ENCODE measurements around the gene SCP2.

DNA sequence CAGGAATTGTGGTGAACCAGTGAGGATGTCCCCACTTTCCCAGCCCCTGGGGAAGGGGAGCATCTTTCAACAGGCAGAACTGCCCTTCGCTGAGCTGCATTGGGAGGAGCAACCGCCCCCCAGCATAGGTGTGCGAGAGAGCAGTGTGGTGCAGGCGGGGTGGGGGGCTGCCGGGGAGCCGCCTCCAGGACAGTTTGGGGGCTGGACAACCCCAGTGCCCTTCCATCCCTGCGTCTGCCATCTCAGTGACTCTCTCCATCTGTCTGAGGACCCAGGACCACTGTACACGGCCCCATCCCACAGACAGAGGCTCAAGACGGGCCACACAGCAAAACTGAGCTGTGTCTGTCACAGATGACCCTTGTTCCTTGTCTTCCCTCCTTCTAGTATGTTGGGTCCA, 149.1 kb downstream of the SCP2 start:
- no peak for TF ChIP-seq POLR2AphosphoS5 (IDR thresholded peaks at IDR 0.05)
- TF ChIP-seq, protein P1, sequence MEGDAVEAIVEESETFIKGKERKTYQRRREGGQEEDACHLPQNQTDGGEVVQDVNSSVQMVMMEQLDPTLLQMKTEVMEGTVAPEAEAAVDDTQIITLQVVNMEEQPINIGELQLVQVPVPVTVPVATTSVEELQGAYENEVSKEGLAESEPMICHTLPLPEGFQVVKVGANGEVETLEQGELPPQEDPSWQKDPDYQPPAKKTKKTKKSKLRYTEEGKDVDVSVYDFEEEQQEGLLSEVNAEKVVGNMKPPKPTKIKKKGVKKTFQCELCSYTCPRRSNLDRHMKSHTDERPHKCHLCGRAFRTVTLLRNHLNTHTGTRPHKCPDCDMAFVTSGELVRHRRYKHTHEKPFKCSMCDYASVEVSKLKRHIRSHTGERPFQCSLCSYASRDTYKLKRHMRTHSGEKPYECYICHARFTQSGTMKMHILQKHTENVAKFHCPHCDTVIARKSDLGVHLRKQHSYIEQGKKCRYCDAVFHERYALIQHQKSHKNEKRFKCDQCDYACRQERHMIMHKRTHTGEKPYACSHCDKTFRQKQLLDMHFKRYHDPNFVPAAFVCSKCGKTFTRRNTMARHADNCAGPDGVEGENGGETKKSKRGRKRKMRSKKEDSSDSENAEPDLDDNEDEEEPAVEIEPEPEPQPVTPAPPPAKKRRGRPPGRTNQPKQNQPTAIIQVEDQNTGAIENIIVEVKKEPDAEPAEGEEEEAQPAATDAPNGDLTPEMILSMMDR (IDR thresholded peaks at IDR 0.05): no peak
